Measurements from ENCODE around the gene SORCS2.

Gene SORCS2

GRCh38 chr4:7330031-7330596, 137.8 kb downstream of the SORCS2 start:
- FAIRE-seq, result no peak

- FAIRE-seq, result no peak
These were observed 138.7 kb downstream of the SORCS2 start for GRCh38 chr4:7330811-7331681.

GRCh38 chr4:7331682-7332000, 139.3 kb downstream of the SORCS2 start:
- FAIRE-seq, result no peak

DNA sequence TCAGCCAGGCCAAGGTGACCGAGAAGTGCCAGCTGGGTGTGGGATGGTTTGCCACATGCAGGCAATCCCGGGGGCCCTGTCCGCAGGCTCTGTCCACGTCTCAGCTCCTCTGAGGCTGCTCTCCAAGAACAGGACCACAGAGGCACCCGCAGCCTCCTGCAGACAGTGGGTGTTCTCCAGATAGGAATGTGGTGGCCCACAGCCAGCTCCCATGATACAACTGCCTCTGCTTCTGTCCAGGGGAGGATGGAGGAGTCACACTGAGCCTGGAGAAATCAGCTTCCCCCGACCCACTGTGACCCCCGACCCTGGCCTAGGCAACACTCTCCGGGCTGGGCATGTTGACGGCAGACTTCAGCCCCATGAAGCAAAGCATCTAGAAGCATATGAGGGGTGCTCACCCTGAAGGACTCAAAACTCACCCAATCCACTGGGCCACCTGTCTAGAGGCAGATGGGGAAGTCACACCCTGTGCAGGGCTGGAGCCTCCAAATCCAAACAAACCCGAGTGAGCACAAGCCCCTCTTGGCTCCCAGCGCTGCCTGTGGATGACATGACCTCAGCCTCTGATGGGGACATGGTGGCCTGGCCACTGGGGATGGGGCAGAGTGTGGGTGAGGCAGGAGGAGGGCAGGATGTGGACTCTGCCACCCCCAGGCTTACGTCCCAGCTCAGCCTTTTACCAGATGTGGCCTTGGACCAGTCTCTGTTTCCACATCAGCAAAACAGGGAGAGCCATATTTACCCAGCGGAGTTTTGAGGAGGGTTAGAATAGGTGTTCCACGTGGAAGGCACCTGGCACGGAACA, 140.1 kb downstream of the SORCS2 start:
- FAIRE-seq, result no peak

- FAIRE-seq, result no peak
These were observed 140.9 kb downstream of the SORCS2 start for GRCh38 chr4:7333024-7333780.

DNA sequence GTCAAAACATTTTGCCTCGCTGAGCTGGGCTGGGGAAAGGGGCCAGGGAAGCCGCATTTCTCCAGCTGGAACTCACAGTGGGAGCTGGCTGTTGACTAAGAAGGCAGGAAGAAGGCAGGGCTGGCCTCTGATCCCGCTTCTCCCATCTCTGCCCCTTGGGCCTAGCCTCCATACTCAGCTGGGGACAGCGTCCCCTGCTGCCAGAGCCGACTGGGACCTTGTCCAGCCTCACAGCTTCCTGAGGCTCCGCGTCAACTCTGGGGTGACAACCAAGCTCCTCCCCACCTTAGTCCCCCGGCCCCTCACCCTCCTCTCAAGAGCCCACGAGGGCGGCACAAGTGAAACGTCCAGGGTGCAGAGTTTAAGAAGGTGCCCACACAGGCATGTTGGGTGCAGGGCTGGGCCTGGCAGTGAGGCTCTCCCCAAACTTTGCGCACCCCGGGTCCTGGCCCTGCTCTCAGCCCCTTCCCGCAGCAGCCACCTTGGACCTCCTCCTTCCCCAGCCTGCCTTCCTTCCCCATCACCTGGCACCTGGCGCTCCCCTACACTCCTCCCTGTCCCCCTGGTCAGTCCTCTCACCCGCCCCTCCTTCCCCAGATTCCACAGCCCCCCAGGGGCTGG, 141.6 kb downstream of the SORCS2 start:
- no peak for FAIRE-seq

- no peak for FAIRE-seq
These were observed 142.4 kb downstream of the SORCS2 start for GRCh38 chr4:7334521-7335275.

GRCh38 chr4:7335344-7336066, 143.2 kb downstream of the SORCS2 start:
- no peak for FAIRE-seq

DNA sequence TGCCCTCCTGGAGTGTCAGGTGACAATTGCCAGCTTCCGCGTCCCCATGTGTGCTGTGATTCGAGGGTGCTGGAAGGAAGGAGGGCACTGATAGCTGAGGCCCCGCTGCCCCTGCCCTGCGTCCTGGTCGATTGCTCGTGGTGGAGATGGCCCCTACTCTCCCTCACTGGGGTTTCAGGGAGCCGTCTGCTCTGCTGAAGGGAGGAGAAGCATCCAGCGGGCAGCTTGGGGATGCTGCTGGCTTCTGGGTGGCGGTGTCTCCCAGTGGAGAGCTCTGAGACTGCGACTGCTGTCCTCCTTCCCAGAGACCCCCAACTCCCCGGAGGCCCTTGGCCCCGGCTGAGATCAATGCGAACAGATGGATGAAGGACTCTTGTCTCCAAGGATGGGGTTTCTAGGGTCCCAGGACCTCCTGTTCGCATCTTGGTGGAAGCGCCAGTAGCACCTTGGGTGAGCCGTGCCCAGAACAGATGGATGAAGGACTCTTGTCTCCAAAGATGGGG, 143.8 kb downstream of the SORCS2 start:
- no peak for FAIRE-seq

GRCh38 chr4:7336732-7337131, 144.4 kb downstream of the SORCS2 start:
- no peak for FAIRE-seq

DNA sequence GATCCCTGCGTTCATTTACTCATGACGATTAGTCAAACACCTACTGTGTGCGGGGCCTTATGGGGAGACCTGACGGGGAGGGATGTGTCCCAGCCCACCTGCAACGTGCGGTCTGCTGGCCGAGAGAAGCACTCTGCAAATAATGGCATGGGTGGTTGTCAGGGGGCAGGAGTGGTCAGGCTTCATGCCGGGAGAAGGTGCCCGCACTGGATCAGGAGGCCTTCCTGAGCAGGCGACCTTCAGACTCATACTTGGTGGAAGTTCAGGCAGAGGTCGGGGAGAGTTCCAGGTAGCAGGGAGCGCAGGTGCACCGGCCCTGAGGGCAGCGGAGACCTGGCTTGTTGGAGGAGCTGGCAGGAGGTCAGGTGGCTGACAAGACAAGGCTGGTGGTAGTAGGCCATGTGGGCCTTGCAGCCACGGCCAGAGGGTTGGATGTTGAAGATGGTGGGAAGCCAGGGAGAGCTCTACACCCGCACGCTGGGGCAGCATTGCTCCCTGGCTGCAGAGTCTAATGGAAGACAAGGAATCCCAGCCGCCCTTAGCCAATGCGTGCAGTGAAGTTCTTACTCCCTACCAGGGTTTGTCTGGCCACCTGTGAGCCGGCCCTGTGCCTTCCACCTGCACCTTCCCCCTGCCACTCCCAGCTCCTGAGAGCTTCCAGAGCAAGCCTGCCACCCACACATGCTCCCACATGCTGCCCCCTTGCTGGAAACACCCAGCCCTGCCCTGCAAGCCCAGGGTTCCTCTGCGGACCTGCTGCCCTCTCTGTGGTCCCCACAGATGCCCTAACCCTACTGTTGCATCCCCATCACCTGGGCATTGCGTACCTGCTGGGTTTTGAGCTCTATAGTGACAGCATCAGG, 145.1 kb downstream of the SORCS2 start:
- no peak for FAIRE-seq

DNA sequence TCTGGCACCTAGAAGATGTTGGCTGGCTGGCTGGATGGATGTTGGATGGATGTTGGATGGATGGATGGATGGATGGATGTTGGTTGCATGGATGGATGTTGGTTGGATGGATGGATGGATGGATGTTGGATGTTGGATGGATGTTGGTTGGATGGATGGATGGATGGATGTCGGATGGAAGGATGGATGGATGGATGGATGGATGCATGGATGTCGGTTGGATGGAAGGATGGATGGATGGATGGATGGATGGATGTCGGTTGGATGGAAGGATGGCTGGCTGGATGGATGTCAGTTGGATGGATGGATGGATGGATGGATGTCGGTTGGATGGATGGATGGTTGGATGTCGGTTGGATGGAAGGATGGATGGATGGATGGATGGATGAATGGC, 145.7 kb downstream of the SORCS2 start:
- no peak for FAIRE-seq

GRCh38 chr4:7338876-7339623, 146.7 kb downstream of the SORCS2 start:
- no peak for FAIRE-seq

DNA sequence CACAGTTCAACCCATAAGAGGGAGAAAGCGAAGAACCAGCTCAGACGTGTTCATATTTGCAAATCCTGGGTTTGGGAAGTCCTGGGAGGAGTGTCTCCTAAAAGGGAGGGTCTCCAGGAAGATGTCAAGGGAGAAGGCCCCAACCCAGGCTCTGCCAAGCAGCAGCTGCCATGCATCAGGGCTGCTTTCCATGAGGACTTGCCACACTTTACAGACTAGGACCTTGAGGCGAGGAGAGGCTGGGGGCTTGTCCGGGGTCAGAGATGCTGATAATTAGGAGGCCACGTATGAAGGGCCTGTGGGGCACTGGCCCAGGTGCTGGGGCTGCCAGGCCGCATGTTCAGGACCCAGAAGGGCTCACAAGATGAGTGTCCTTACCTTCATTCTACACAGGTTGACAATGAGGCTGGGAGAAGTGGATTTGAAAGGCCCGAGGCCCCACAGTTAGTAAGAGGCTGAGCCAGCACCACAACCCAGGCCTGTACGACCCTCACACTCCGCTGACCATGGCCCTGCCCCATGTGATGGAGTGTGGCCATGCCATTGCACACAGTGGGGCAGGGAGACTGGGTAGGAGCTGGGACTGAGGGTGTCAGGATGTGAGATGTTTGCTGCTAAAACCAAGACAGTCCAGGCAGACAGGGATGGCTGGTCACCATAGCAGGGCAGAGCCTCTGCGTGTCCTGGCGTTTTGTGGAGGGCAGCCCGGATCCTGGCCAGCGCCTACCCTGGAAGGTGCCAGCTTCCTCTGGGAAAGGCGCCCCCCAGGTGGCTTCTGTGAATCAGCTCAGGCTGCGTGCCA, 147.6 kb downstream of the SORCS2 start:
- no peak for FAIRE-seq

- FAIRE-seq, result no peak
These were observed 148.5 kb downstream of the SORCS2 start for GRCh38 chr4:7340553-7341433.

GRCh38 chr4:7341491-7342222, 149.3 kb downstream of the SORCS2 start:
- no peak for FAIRE-seq
